Upper lobe of left lung (tissue), 6 donors: ENCODE results near the gene NAP1L1. TPM values are rescaled to one million over a fixed set of nuclear protein-coding genes. Genes with fewer than 3 reads are reported as not detected.
A peak's percentile ranks its signal among the peaks of the same experiment; 100 is the strongest.

Source experiments
- ATAC-seq, 2 donors: fragments of 200-7000 bp; cut with Tn5 transposase; one replicate each; pipeline ENCODE4 v1.9.1; 2022; ENCODE audit warnings: mild to moderate bottlenecking in 2 of 2, moderate library complexity in 2 of 2; ENCODE audit not compliant: low FRiP score in 2 of 2
- DNase-seq, 2 donors: peaks; one replicate each; pipeline ENCODE4 v3.0.0-alpha.2; 2019 to 2020
- H3K27ac ChIP-seq, 4 donors: fragments of 200-600 bp; sonication (generic); one replicate each; pipeline ENCODE4 v1.5.1; 2016 to 2019
- H3K27me3 ChIP-seq, 4 donors: fragments of 200-600 bp; sonication (generic); one replicate each; pipeline ENCODE4 v1.5.1; 2017 to 2019
- H3K36me3 ChIP-seq, 4 donors: fragments of 200-600 bp; sonication (generic); one replicate each; pipeline ENCODE4 v1.5.1; 2016 to 2019
- H3K4me1 ChIP-seq, 4 donors: fragments of 200-600 bp; sonication (generic); one replicate each; pipeline ENCODE4 v1.5.1; 2018 to 2019
- H3K4me3 ChIP-seq, 4 donors: fragments of 200-600 bp; sonication (generic); one replicate each; pipeline ENCODE4 v1.5.1; 2017 to 2019; ENCODE audit warnings: mild to moderate bottlenecking in 2 of 4, moderate library complexity in 1 of 4
- H3K9me3 ChIP-seq, 4 donors: fragments of 200-600 bp; sonication (generic); one replicate each; pipeline ENCODE4 v1.5.1; 2018 to 2019
- CTCF ChIP-seq, 6 experiments: fragments of 450-650 bp in 4 of 6; fragments of 200-600 bp in 2 of 6; sonication (generic) in 2 of 6; IDR thresholded peaks; one replicate each; pipeline ENCODE4 v1.5.1; 2016 to 2019; ENCODE audit warnings: antibody characterized with exemption in 6 of 6
- EP300 ChIP-seq, 4 donors: sonication (generic); formaldehyde crosslinking; IDR thresholded peaks; one replicate each; pipeline ENCODE4 v1.5.1; 2017; ENCODE audit warnings: antibody characterized with exemption in 4 of 4, control low read depth in 2 of 4
- POLR2A ChIP-seq, 4 donors: fragments of 450-650 bp; IDR thresholded peaks; one replicate each; pipeline ENCODE4 v1.5.1; 2016 to 2017; ENCODE audit warnings: antibody characterized with exemption in 4 of 4, mild to moderate bottlenecking in 2 of 4
- POLR2AphosphoS5 ChIP-seq, 2 donors: sonication (generic); formaldehyde crosslinking; IDR thresholded peaks; one replicate each; pipeline ENCODE4 v1.5.1; 2017; ENCODE audit warnings: antibody characterized with exemption in 2 of 2
- WGBS, 2 donors: methylation state at CpG; one replicate each; pipeline ENCODE4 v1.1.5; 2017 to 2018; 5-methylcytosine and 5-hydroxymethylcytosine counted together
- total RNA-seq, 6 donors: library from RNA; depleted of rRNA in 4 of 6; stranded (reverse); fragments of >200 nt in 4 of 6; gene quantifications; one replicate each; pipeline versions ENCODE4 v1.1.0 to v1.2.1, GENCODE V29; 2016 to 2021
- donor health status: DM: no; HTN: no; CAD: no; lungs with moderate emphysema.
- donor health status: DM: no; HTN: yes; CAD: no; lungs with severe emphysema.

Gene NAP1L1
- total RNA-seq, 6 donors from 2014 or later, result 245 to 595 (median 329) TPM

- Histone ChIP-seq H3K27me3 (no peaks in the 10 kb centered on the region), H3K4me3 (peak overlapping the region; percentile 66 to 93 (median 71)), H3K9me3 (no peaks in the 10 kb centered on the region), H3K27ac (peak overlapping the region; percentile 94 to 99 (median 98)), H3K4me1 (peaks cover 12 to 54% (median 25%) of the 10 kb centered on the region in 4 donors), H3K36me3 (peaks cover 0 to 5% (median 0%) of the 10 kb centered on the region in 4 donors)
- 12 to 13% methylated on average over 36 to 57 of the region's 58 CpGs for WGBS, 2 donors
- TF ChIP-seq POLR2AphosphoS5 (IDR thresholded peaks at IDR 0.05), result peak in 1 of 2 donors; percentile 47
- no peak for TF ChIP-seq CTCF (IDR thresholded peaks at IDR 0.05)
- TF ChIP-seq EP300 (IDR thresholded peaks at IDR 0.05), result no peak
- peak in 1 of 4 donors; percentile 43 for TF ChIP-seq POLR2A (IDR thresholded peaks at IDR 0.05)
- ATAC-seq (peak; percentile 61 to 68), DNase-seq (peak in 1 of 2 donors; percentile 44)
These were observed 52.2 kb downstream of the NAP1L1 start for GRCh38 chr12:76032043-76032981.

- peak; percentile 93 to 98 for DNase-seq
- 0% methylated on average over 38 of the region's 67 CpGs; no CpG with 5 or more reads in 1 of the 2 donors for WGBS, 2 donors
- peaks cover 0 to 5% (median 0%) of the 10 kb centered on the region in 4 donors for H3K36me3 ChIP-seq
- H3K4me3 ChIP-seq, result peak within 1 kb of the TSS; percentile 66 to 93 (median 71)
- peaks cover 11 to 55% (median 28%) of the 10 kb centered on the region in 4 donors for H3K4me1 ChIP-seq
- TF ChIP-seq POLR2A (IDR thresholded peaks at IDR 0.05) (peak in 3 of 4 donors; percentile 72 to 93 (median 85)), EP300 (IDR thresholded peaks at IDR 0.05) (peak in 1 of 4 donors; percentile 34), POLR2AphosphoS5 (IDR thresholded peaks at IDR 0.05) (peak; percentile 80 to 85), CTCF (IDR thresholded peaks at IDR 0.05) (peak; percentile 60 to 90 (median 80))
- H3K27ac ChIP-seq, result peak within 1 kb of the TSS; percentile 94 to 99 (median 98)
- ATAC-seq, result peak; percentile 94
- H3K27me3 ChIP-seq, result no peaks in the 10 kb centered on the region
- H3K9me3 ChIP-seq, result no peaks in the 10 kb centered on the region
These were observed 53.0 kb downstream of the NAP1L1 start, which contains the start of gene PHLDA1 for GRCh38 chr12:76031414-76032042. PHLDA1 (minus strand) TSS chr12:76031776.

GRCh38 chr12:76031081-76031413 is 53.4 kb downstream of the NAP1L1 start:
- H3K4me3 ChIP-seq, result peak overlapping the region; percentile 66 to 80 (median 71)
- DNase-seq, result peak in 1 of 2 donors; percentile 88
- peak overlapping the region; percentile 94 to 99 (median 98) for H3K27ac ChIP-seq
- ATAC-seq, result no peak
- H3K4me1 ChIP-seq, result peaks cover 13 to 55% (median 29%) of the 10 kb centered on the region in 4 donors
- no peaks in the 10 kb centered on the region for H3K27me3 ChIP-seq
- 0 to 1% methylated on average over 13 to 18 of the region's 26 CpGs for WGBS, 2 donors
- H3K36me3 ChIP-seq, result peaks cover 0 to 5% (median 0%) of the 10 kb centered on the region in 4 donors
- TF ChIP-seq EP300 (IDR thresholded peaks at IDR 0.05) (no peak), POLR2AphosphoS5 (IDR thresholded peaks at IDR 0.05) (no peak), CTCF (IDR thresholded peaks at IDR 0.05) (no peak), POLR2A (IDR thresholded peaks at IDR 0.05) (no peak)
- no peaks in the 10 kb centered on the region for H3K9me3 ChIP-seq

- H3K36me3 ChIP-seq, result peaks cover 0 to 5% (median 0%) of the 10 kb centered on the region in 4 donors
- WGBS, 2 donors, result 1% methylated on average over 21 to 39 of the region's 40 CpGs
- H3K4me3 ChIP-seq, result peak overlapping the region; percentile 66 to 80 (median 71)
- H3K27ac ChIP-seq, result peak overlapping the region; percentile 94 to 99 (median 98)
- H3K4me1 ChIP-seq, result peaks cover 13 to 55% (median 29%) of the 10 kb centered on the region in 4 donors
- ATAC-seq (peak; percentile 43 to 51), DNase-seq (peak; percentile 34 to 87)
- no peaks in the 10 kb centered on the region for H3K27me3 ChIP-seq
- TF ChIP-seq CTCF (IDR thresholded peaks at IDR 0.05) (peak in 1 of 6 experiments; percentile 6), POLR2AphosphoS5 (IDR thresholded peaks at IDR 0.05) (no peak)
- H3K9me3 ChIP-seq, result no peaks in the 10 kb centered on the region
These were observed 54.0 kb downstream of the NAP1L1 start for GRCh38 chr12:76030341-76031080.
